ENCODE data around the gene TMC4. TPM values are rescaled to one million over a fixed set of nuclear protein-coding genes. Genes with fewer than 3 reads are reported as not detected.
A peak's percentile ranks its signal among the peaks of the same experiment; 100 is the strongest.

The TMC4 gene
- total RNA-seq, 2 experiments from 2014 or later = 0.26 to 0.27 TPM

GRCh38 chr19:54152267-54152666 is 20.7 kb downstream of the TMC4 start:
- Mint-ChIP-seq H3K36me3 (peaks cover 52% of the 10 kb centered on the region), H3K27me3 (no peaks in the 10 kb centered on the region), H3K4me1 (ENCODE audit: low read depth) (peaks cover 22% of the 10 kb centered on the region), H3K27ac (no peak overlapping the region), H3K4me3 (no peak overlapping the region), H3K9me3 (no peaks in the 10 kb centered on the region)
- no peak for DNase-seq
- CTCF ChIA-PET = no interaction called here
- POLR2A ChIA-PET = no interaction called here
- intact Hi-C loops (cut with micrococcal nuclease) = no loop called here

DNA sequence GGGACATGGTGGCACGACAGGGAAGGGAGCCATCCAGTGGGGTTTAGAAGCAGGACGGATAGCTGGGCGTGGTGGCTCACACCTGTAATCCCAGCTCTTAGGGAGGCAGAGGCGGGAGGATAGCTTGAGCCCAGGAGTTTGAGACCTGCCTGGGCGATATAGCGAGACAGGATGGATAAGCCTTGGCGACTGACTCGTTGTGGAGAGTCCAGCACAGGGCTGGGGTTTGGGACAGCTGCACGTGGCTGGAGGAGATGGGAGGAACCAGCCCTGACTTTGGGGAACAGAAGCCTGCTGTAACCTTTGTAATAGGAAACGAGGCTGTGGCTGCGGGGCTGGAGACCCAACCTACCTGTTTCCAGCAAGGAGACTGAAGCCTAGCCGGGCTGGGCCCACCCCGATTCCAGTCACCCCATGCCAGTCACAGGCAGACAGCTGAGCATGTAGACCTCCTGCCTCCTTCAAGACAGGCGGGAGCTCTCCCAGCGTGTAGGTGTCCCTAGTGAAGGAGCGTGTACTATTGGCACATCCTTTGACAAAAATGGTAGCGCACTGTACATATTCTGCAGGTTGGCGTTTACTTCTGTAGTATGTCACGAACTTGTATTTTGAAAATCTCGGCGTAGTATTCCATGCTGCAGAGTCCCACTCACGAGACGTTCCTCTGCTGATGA is 21.5 kb downstream of the TMC4 start:
- ChIA-PET POLR2A (no interaction called here), CTCF (no interaction called here)
- H3K4me1 Mint-ChIP-seq (ENCODE audit: low read depth) = peaks cover 18% of the 10 kb centered on the region
- H3K27me3 Mint-ChIP-seq = no peaks in the 10 kb centered on the region
- H3K4me3 Mint-ChIP-seq = no peak overlapping the region
- H3K27ac Mint-ChIP-seq = no peak overlapping the region
- H3K9me3 Mint-ChIP-seq = no peaks in the 10 kb centered on the region
- peaks cover 53% of the 10 kb centered on the region for H3K36me3 Mint-ChIP-seq
- no peak for DNase-seq
- intact Hi-C loops (cut with micrococcal nuclease) = no loop called here

DNA sequence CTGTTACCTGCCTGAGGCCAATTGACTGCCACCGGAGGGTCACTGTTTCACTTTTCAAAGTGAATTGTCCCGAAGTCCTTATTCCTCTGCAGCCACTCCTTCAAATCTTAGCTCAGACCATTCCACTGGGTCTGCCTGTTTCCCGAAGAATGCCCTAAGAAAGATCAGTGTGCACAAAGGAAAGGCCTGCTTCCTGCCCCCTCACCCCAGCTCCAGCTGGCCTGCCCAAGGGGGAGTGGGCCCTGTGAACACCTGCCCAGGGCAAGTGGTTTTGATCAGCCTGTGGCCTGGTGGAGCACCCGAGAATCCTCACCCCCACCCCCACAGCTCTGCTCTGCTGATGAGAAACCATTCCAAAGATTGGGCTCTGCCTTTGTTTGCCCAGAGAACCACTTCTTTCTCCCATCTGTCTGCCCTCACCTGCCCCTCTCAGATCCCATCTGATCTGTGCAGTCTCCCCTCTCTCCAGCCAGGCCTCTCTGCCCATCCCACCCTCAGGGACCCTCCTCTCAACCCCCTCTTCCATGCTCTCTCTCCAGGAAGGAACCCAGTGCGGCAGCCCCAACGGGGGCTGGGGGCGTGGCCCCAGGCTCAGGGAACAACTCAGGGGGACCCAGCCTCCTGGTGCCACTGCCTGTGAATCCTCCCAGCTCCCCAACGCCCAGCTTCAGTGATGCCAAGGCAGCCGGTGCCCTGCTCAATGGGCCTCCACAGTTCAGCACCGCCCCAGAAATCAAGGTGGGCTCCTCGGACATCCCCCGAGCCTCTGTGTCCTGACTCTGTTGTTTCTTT is 23.7 kb downstream of the TMC4 start:
- Mint-ChIP-seq H3K27ac (no peak overlapping the region), H3K27me3 (no peaks in the 10 kb centered on the region), H3K36me3 (peaks cover 47% of the 10 kb centered on the region), H3K4me3 (no peak overlapping the region), H3K4me1 (ENCODE audit: low read depth) (peaks cover 9% of the 10 kb centered on the region), H3K9me3 (no peaks in the 10 kb centered on the region)
- intact Hi-C loops (cut with micrococcal nuclease) = no loop called here
- no peak for DNase-seq
- ChIA-PET CTCF (no interaction called here), POLR2A (no interaction called here)

GRCh38 chr19:54148158-54148557 is 24.8 kb downstream of the TMC4 start:
- Mint-ChIP-seq H3K9me3 (no peaks in the 10 kb centered on the region), H3K4me3 (no peak overlapping the region)
- CTCF ChIA-PET = no interaction called here

DNA sequence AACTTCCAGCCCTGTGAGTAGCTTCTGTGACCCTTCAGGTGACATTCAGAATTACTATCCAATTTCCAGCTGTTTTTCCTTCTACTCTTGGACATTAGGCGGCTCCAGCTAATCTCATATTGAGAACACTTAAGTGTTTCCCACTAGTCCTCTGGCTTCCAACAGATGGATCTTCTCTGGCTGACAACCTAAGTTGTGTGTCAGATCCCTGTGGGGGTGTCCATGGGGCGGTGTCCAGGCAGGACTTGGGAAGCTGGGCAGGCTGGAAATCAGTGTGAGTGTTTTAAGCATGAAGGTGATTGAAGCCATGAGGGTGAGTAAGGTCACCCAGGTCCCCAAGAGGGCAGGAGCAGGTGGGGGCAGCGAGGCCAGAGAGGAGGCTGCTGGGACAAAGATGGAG is 25.3 kb downstream of the TMC4 start:
- Mint-ChIP-seq H3K4me3 (no peak overlapping the region), H3K27me3 (no peaks in the 10 kb centered on the region), H3K4me1 (ENCODE audit: low read depth) (no peaks in the 10 kb centered on the region), H3K9me3 (no peaks in the 10 kb centered on the region), H3K36me3 (peaks cover 47% of the 10 kb centered on the region), H3K27ac (no peak overlapping the region)
- CTCF ChIA-PET = interaction anchor here (0.6 kb wide), 1 partner anchor 55 kb away, joined by 3 read pairs; no protein-coding TSS in a partner anchor
- no peak for DNase-seq
- POLR2A ChIA-PET = no interaction called here
- intact Hi-C loops (cut with micrococcal nuclease) = no loop called here

More at GRCh38 chr19:54148158-54148557, 24.8 kb downstream of the TMC4 start:
- DNase-seq = no peak
- no peak overlapping the region for H3K27ac Mint-ChIP-seq
- H3K27me3 Mint-ChIP-seq = no peaks in the 10 kb centered on the region
- H3K4me1 Mint-ChIP-seq (ENCODE audit: low read depth) = no peaks in the 10 kb centered on the region
- peaks cover 47% of the 10 kb centered on the region for H3K36me3 Mint-ChIP-seq
- intact Hi-C loops (cut with micrococcal nuclease) = no loop called here
- POLR2A ChIA-PET = no interaction called here

GRCh38 chr19:54145541-54146158 is 27.3 kb downstream of the TMC4 start:
- ChIA-PET CTCF (no interaction called here), POLR2A (no interaction called here)
- intact Hi-C loops (cut with micrococcal nuclease) = no loop called here
- no peaks in the 10 kb centered on the region for H3K27me3 Mint-ChIP-seq
- H3K36me3 Mint-ChIP-seq = peaks cover 40% of the 10 kb centered on the region
- H3K4me1 Mint-ChIP-seq (ENCODE audit: low read depth) = peaks cover 15% of the 10 kb centered on the region
- H3K27ac Mint-ChIP-seq = no peak overlapping the region
- DNase-seq = no peak
- H3K4me3 Mint-ChIP-seq = no peak overlapping the region
- H3K9me3 Mint-ChIP-seq = no peaks in the 10 kb centered on the region

- H3K36me3 Mint-ChIP-seq = peaks cover 29% of the 10 kb centered on the region
- DNase-seq = no peak
- intact Hi-C loops (cut with micrococcal nuclease) = no loop called here
- no peaks in the 10 kb centered on the region for H3K9me3 Mint-ChIP-seq
- peaks cover 37% of the 10 kb centered on the region for H3K4me1 Mint-ChIP-seq (ENCODE audit: low read depth)
- H3K27me3 Mint-ChIP-seq = no peaks in the 10 kb centered on the region
- POLR2A ChIA-PET = interaction anchor here (0.7 kb wide), 1 partner anchor 296 kb away, joined by 3 read pairs; no protein-coding TSS in a partner anchor
- CTCF ChIA-PET = interaction anchor here (1.0 kb wide), 1 partner anchor 17 kb away, joined by 3 read pairs; the partner anchor contains the start of gene LENG1
- peak overlapping the region; percentile 31 for H3K27ac Mint-ChIP-seq
- no peak overlapping the region for H3K4me3 Mint-ChIP-seq
Measured at GRCh38 chr19:54142166-54142780, 30.7 kb downstream of the TMC4 start.

- H3K36me3 Mint-ChIP-seq = peaks cover 24% of the 10 kb centered on the region
- peaks cover 42% of the 10 kb centered on the region for H3K4me1 Mint-ChIP-seq (ENCODE audit: low read depth)
- no peak overlapping the region for H3K4me3 Mint-ChIP-seq
- CTCF ChIA-PET = interaction anchor here (1.0 kb wide), 1 partner anchor 18 kb away, joined by 3 read pairs; the partner anchor contains the start of gene LENG1
- H3K27ac Mint-ChIP-seq = no peak overlapping the region
- POLR2A ChIA-PET = no interaction called here
- intact Hi-C loops (cut with micrococcal nuclease) = no loop called here
- H3K9me3 Mint-ChIP-seq = no peaks in the 10 kb centered on the region
- no peak for DNase-seq
- H3K27me3 Mint-ChIP-seq = no peaks in the 10 kb centered on the region
Measured at GRCh38 chr19:54141356-54141755, 31.6 kb downstream of the TMC4 start.

DNA sequence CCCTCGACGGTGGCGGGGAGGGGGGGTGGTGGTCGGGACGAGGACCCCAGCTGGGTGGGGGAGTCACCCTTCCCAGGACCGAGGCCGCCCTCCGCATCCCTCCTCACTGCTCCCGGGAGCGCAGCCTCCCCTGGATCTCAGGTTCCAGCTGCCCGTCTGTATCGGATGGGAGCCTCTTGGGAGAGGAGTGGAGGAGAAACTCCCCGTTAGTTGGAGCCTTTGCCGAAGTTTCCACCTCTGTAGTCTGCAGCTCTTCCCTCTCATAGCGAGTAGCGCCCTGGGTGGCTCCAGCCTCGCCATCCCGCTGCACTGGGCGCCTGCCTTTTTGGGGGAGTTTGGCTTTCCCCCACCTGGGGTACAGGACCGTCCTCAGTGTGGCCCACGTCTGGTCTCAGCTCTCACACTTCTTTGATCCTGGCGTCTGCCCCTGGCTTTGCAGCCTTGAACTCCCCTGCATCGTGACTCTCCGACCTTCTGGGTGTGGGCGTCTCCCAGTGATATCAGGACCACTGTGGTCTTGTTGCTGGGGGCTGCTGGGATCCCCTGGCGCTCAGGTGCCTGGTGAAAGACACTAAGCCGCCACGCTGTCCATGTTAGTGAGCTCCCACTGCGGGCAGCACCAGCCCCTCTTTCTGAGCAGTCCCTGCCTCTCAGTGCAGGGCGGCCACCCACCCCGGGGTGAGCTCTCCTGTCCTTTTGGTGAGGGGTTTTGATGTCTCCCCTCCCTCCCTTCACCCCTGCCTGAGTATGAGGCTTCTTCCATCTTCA is 34.3 kb downstream of the TMC4 start:
- Mint-ChIP-seq H3K27me3 (no peaks in the 10 kb centered on the region), H3K36me3 (peaks cover 9% of the 10 kb centered on the region), H3K9me3 (no peaks in the 10 kb centered on the region), H3K27ac (peak overlapping the region; percentile 87), H3K4me1 (ENCODE audit: low read depth) (peaks cover 52% of the 10 kb centered on the region), H3K4me3 (peak overlapping the region; percentile 86)
- intact Hi-C loops (cut with micrococcal nuclease) = no loop called here
- CTCF ChIA-PET = interaction anchor here (0.8 to 1.1 kb wide), 2 partner anchors 20 to 22 kb away, joined by 3 read pairs; partner anchors contain the start of gene LENG1
- DNase-seq = peak; percentile 54
- POLR2A ChIA-PET = interaction anchor here (0.6 to 3.0 kb wide), 3 partner anchors 22 to 69 kb away, joined by 3 to 11 read pairs (median 4); partner anchors contain the start of genes PRPF31 and TFPT

DNA sequence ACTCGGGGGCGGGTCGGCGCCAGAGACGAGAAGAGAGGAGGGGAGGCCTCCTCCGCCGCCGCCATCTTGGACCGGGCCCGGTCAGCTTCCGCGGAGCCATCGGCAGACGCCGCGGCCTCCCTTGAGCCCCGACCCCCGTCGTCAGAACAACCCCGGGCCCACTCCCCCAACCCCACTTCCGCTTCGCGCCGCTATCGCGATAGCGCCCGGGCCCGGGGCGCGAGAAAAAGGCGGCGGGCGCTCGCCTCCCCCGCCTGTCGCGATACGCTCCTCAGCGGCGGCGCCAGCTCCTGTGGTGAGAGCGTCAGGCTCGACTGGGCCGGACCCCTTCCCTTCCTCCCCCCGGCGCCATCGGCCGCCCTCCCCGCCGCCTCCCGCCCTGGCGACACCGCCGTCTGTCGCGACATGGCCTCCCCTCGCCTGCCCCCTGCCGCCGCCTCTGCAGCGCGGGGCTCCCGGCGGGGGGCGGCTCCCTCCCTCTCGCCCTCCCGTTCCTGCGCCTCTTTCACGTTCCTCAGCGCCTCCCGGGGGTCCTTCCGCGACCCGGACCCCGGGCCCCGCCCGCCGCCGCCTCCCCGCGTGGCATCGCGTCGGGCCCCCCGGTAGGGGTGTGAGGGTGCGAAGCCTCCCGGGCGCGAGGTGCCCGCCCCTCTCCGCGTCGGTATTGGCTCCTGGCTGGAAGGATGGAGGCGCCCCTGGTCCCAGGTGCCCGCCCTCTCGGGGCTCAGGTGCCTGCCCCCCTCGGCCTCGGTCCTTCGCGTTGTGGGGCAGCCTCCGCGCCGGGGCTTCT is 35.1 kb downstream of the TMC4 start, which contains the start of gene CNOT3:
Gene CNOT3, plus strand, starts transcription at position 64 of the 790 bp plus-strand sequence. CDS start 5,217 bp downstream, outside the sequence.
- H3K4me1 Mint-ChIP-seq (ENCODE audit: low read depth) = peaks cover 52% of the 10 kb centered on the region
- ChIA-PET POLR2A (interaction anchor here (0.9 to 3.0 kb wide), 9 partner anchors 17 to 271 kb away, joined by 3 to 17 read pairs (median 7); partner anchors contain the start of genes LENG1, MBOAT7, MYADM and PRPF31), CTCF (interaction anchor here (0.6 to 1.6 kb wide), 6 partner anchors 20 to 128 kb away, joined by 3 to 9 read pairs (median 3); partner anchors contain the start of genes MBOAT7, PRPF31 and TFPT)
- H3K4me3 Mint-ChIP-seq = peak within 1 kb of the TSS; percentile 86
- intact Hi-C loops (cut with micrococcal nuclease) = loop anchor here (1.0 kb wide), 6 partner anchors 21 to 269 kb away; partner anchors contain the start of genes LENG1, NDUFA3, PRPF31 and TFPT
- H3K27ac Mint-ChIP-seq = peak within 1 kb of the TSS; percentile 87
- H3K36me3 Mint-ChIP-seq = peaks cover 3% of the 10 kb centered on the region
- no peaks in the 10 kb centered on the region for H3K27me3 Mint-ChIP-seq
- DNase-seq = peak; percentile 48
- H3K9me3 Mint-ChIP-seq = no peaks in the 10 kb centered on the region

All from activated CD4-positive, alpha-beta memory T cell treated with anti-CD3 and anti-CD28 coated beads for 36 hours (primary cell).